ENCODE results near the gene SHOX. TPM values are rescaled to one million over a fixed set of nuclear protein-coding genes. Genes with fewer than 3 reads are reported as not detected.
"Not testable (repeated sequence)": the region's sequence is repeated elsewhere in the genome, so short reads cannot be mapped to it uniquely, and the experiment has no call there.

Gene SHOX
- total RNA-seq, 4 donors from 2014 or later: 0.29 to 2.8 (median 0.89) TPM

DNA sequence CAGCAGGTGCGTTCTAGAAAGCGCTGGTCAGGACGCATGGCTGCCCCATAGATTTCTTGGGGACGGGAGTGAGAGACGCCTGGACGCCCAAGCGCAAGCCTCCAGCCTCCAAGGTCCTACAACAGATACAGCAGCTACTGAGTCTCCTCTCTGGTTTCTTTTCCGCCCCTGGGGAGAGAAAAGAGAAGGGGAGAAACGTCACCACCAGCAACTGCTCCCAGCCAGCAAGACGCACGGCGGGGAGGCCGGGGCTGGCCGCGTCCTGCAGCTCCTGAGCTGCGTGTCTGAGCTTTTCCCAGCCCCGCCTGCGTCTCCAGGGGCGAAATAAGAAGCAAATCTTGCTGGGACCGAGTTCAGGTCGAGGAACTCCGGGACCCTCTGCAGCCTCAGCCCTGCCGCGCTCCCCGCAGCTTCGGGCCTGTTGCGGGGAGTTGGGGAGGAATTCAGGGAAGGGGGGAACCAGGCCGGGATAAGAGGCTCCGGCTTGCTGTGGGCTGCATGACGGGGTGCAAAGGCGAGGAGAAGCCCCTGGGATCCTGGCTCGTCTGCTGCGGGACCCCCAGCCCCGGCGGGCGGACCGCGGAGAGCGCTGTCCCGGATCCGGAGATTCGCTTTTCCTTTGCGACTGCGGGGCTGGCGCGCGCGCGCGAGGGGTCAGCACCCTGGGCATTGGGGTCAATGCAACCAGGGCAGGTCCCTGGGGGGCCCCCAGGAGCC, 6.8 kb upstream of the SHOX start:
- Histone ChIP-seq H3K36me3 (no peaks in the 10 kb centered on the region), H3K4me3 (peak overlapping the region in 1 of 4 donors; percentile 28), H3K27ac (no peak overlapping the region), H3K27me3 (peaks cover 9 to 24% (median 18%) of the 10 kb centered on the region in 3 donors), H3K4me1 (no peaks in the 10 kb centered on the region), H3K9me3 (no peaks in the 10 kb centered on the region)
- TF ChIP-seq POLR2A (IDR thresholded peaks at IDR 0.05): no peak
- TF ChIP-seq, protein P1, sequence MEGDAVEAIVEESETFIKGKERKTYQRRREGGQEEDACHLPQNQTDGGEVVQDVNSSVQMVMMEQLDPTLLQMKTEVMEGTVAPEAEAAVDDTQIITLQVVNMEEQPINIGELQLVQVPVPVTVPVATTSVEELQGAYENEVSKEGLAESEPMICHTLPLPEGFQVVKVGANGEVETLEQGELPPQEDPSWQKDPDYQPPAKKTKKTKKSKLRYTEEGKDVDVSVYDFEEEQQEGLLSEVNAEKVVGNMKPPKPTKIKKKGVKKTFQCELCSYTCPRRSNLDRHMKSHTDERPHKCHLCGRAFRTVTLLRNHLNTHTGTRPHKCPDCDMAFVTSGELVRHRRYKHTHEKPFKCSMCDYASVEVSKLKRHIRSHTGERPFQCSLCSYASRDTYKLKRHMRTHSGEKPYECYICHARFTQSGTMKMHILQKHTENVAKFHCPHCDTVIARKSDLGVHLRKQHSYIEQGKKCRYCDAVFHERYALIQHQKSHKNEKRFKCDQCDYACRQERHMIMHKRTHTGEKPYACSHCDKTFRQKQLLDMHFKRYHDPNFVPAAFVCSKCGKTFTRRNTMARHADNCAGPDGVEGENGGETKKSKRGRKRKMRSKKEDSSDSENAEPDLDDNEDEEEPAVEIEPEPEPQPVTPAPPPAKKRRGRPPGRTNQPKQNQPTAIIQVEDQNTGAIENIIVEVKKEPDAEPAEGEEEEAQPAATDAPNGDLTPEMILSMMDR (IDR thresholded peaks at IDR 0.05 in 4 of 5, conservative IDR thresholded peaks at IDR 0.05 in 1 of 5): no peak
- no peak for ATAC-seq
- DNase-seq: no peak
- intact Hi-C loops (cut with DNase I; ENCODE audit: low total_unique reads) (no loop called here), in situ Hi-C loops (cut with MboI; ENCODE audit: low sequenced_read_pairs in 4 of 4) (no loop called here)

GRCh38 chrX:625137-625691, 5.4 kb upstream of the SHOX start:
- no peaks in the 10 kb centered on the region for H3K36me3 ChIP-seq
- no peak for TF ChIP-seq POLR2A (IDR thresholded peaks at IDR 0.05)
- TF ChIP-seq, protein P1 (IDR thresholded peaks at IDR 0.05 in 4 of 5, conservative IDR thresholded peaks at IDR 0.05 in 1 of 5): no peak
- H3K27ac ChIP-seq: no peak overlapping the region
- H3K9me3 ChIP-seq: no peaks in the 10 kb centered on the region
- intact Hi-C loops (cut with DNase I; ENCODE audit: low total_unique reads): no loop called here
- no peak overlapping the region for H3K4me3 ChIP-seq
- ATAC-seq: no peak
- in situ Hi-C loops (cut with MboI; ENCODE audit: low sequenced_read_pairs in 4 of 4): no loop called here
- no peaks in the 10 kb centered on the region for H3K4me1 ChIP-seq
- peaks cover 18 to 21% (median 20%) of the 10 kb centered on the region in 3 donors for H3K27me3 ChIP-seq
- no peak for DNase-seq

DNA sequence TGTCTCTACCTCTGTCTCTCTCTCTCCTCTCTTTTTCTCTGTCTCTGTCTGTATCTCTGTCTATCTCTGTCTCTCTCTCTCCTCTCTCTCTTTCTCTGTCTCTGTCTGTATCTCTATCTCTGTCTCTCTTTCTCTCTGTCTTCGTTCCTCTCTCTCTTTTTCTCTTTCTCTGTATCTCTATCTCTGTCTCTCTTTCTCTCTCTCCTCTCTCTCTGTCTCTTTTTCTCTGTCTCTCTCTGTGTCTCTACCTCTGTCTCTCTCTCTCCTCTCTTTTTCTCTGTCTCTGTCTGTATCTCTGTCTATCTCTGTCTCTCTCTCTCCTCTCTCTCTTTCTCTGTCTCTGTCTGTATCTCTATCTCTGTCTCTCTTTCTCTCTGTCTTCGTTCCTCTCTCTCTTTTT, 4.5 kb upstream of the SHOX start:
- intact Hi-C loops (cut with DNase I; ENCODE audit: low total_unique reads); in situ Hi-C loops (cut with MboI; ENCODE audit: low sequenced_read_pairs in 4 of 4); ATAC-seq; H3K4me1 ChIP-seq; DNase-seq; H3K9me3 ChIP-seq; H3K36me3 ChIP-seq; H3K27ac ChIP-seq; H3K4me3 ChIP-seq: not testable (repeated sequence)
- peaks cover 24 to 28% (median 26%) of the 10 kb centered on the region in 3 donors for H3K27me3 ChIP-seq

- no peaks in the 10 kb centered on the region for H3K9me3 ChIP-seq
- ATAC-seq: no peak
- no peaks in the 10 kb centered on the region for H3K36me3 ChIP-seq
- no peak overlapping the region for H3K27ac ChIP-seq
- peaks cover 26 to 35% (median 33%) of the 10 kb centered on the region in 3 donors for H3K27me3 ChIP-seq
- no peak overlapping the region for H3K4me3 ChIP-seq
- intact Hi-C loops (cut with DNase I; ENCODE audit: low total_unique reads) (no loop called here), in situ Hi-C loops (cut with MboI; ENCODE audit: low sequenced_read_pairs in 4 of 4) (no loop called here)
- no peaks in the 10 kb centered on the region for H3K4me1 ChIP-seq
- no peak for DNase-seq
- no peak for TF ChIP-seq POLR2A (IDR thresholded peaks at IDR 0.05)
- TF ChIP-seq, protein P1 (IDR thresholded peaks at IDR 0.05 in 4 of 5, conservative IDR thresholded peaks at IDR 0.05 in 1 of 5): no peak
Observed at GRCh38 chrX:626745-627509, 3.7 kb upstream of the SHOX start.

DNA sequence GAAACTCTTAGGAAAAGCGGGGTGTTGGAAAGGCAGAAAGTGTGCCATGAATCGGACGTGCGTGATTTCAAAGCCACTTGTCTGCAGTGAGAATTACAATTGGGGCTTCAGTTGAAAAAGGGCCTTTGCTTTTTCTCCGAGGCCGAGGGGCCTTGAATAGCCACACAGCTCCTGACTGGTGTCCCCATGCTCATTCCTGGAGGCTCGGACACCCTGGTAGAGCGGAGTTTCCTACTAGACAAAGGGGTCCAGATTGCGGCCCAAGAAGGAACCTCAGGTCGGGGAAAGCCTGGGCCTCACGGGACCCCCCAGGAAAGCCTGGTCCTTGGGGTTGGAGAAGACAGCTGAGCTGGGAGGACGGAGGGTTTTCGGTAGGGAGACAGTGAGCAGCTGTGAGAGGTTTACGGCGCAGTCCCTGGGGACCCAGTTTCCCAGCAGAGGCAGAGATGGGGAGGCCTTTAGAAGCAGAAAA, 3.0 kb upstream of the SHOX start:
- H3K27me3 ChIP-seq: peaks cover 28 to 41% (median 39%) of the 10 kb centered on the region in 3 donors
- H3K36me3 ChIP-seq: no peaks in the 10 kb centered on the region
- ATAC-seq: no peak
- in situ Hi-C loops (cut with MboI; ENCODE audit: low sequenced_read_pairs in 4 of 4) (no loop called here), intact Hi-C loops (cut with DNase I; ENCODE audit: low total_unique reads) (no loop called here)
- H3K27ac ChIP-seq: no peak overlapping the region
- no peak for TF ChIP-seq POLR2A (IDR thresholded peaks at IDR 0.05)
- TF ChIP-seq, protein P1 (IDR thresholded peaks at IDR 0.05 in 4 of 5, conservative IDR thresholded peaks at IDR 0.05 in 1 of 5): no peak
- DNase-seq: no peak
- no peak overlapping the region for H3K4me3 ChIP-seq
- H3K9me3 ChIP-seq: no peaks in the 10 kb centered on the region
- no peaks in the 10 kb centered on the region for H3K4me1 ChIP-seq

Data from gastrocnemius medialis (tissue), 4 donors.